HEK293 (cell line): ENCODE results near the gene MBD6.

Experiments
- CTCF ChIP-seq: fragments of 450-650 bp; formaldehyde crosslinking; IDR thresholded peaks from 2 replicates; pipeline ENCODE4 v1.5.1; 2016; ENCODE audit warnings: missing biosample characterization, missing genetic modification characterization
- SALL2 ChIP-seq: fragments of 450-650 bp; formaldehyde crosslinking; IDR thresholded peaks from 2 replicates; pipeline ENCODE4 v1.5.0; 2017; ENCODE audit warnings: missing biosample characterization, mild to moderate bottlenecking, missing genetic modification characterization, borderline replicate concordance
- TCF7L2 ChIP-seq: IDR thresholded peaks from 2 replicates; pipeline ENCODE4 v1.6.1; 2011; ENCODE audit warnings: low read depth, mild to moderate bottlenecking, inconsistent platforms, low read length, moderate library complexity, borderline replicate concordance
- ZNF549 ChIP-seq: fragments of 450-650 bp; IDR thresholded peaks from 2 replicates; pipeline ENCODE4 v1.5.1; 2018; ENCODE audit warnings: missing biosample characterization, missing genetic modification characterization, mild to moderate bottlenecking, inconsistent platforms, moderate library complexity
- ZNF707 ChIP-seq: fragments of 450-650 bp; formaldehyde crosslinking; IDR thresholded peaks from 2 replicates; pipeline ENCODE4 v1.5.1; 2016; ENCODE audit warnings: missing biosample characterization, missing genetic modification characterization

- TF ChIP-seq SALL2: no peak
- no peak for TF ChIP-seq CTCF
- no peak for TF ChIP-seq ZNF549
- no peak for TF ChIP-seq ZNF707 (tag by site-specific recombination)
- TF ChIP-seq TCF7L2: no peak
Observed at GRCh38 chr12:57576613-57577160, 54.1 kb downstream of the MBD6 start.
